GM19395 (cell line): Measurements from ENCODE around the gene AWAT1.
"Not testable (repeated sequence)": the region's sequence is repeated elsewhere in the genome, so short reads cannot be mapped to it uniquely, and the experiment has no call there.

Experiments used
- ATAC-seq: cut with Tn5 transposase; IDR thresholded peaks from one replicate; pipeline ENCODE4 v1.9.1; 2021; ENCODE audit warnings: mild to moderate bottlenecking, moderate library complexity; ENCODE audit not compliant: unreplicated experiment

The AWAT1 gene

GRCh38 chrX:70234355-70234754 is at the start of gene AWAT1:
Gene AWAT1, plus strand, starts transcription at chrX:70234655. Its CDS starts 41 bp downstream, at chrX:70234696.
- ATAC-seq = no peak

- no peak for ATAC-seq
Measured at GRCh38 chrX:70190225-70190624, 44.2 kb upstream of the AWAT1 start.

GRCh38 chrX:70196961-70197720 is 37.3 kb upstream of the AWAT1 start:
- peak; percentile 93 for ATAC-seq

GRCh38 chrX:70201732-70202131 is 32.7 kb upstream of the AWAT1 start:
- no peak for ATAC-seq

GRCh38 chrX:70208479-70208878 is 26.0 kb upstream of the AWAT1 start:
- ATAC-seq = no peak

GRCh38 chrX:70209570-70209969 is 24.9 kb upstream of the AWAT1 start:
- ATAC-seq = not testable (repeated sequence)

GRCh38 chrX:70219938-70220764 is 14.3 kb upstream of the AWAT1 start:
- no peak for ATAC-seq

GRCh38 chrX:70226048-70226447 is 8.4 kb upstream of the AWAT1 start:
- ATAC-seq = no peak

- ATAC-seq = no peak
Measured at GRCh38 chrX:70226687-70227086, 7.8 kb upstream of the AWAT1 start.

- no peak for ATAC-seq
Measured at GRCh38 chrX:70231666-70232065, 2.8 kb upstream of the AWAT1 start.

- ATAC-seq = no peak
Measured at GRCh38 chrX:70240751-70241150, 6.3 kb downstream of the AWAT1 start.

GRCh38 chrX:70241501-70241900 is 7.0 kb downstream of the AWAT1 start:
- ATAC-seq = no peak

- ATAC-seq = not testable (repeated sequence)
Measured at GRCh38 chrX:70243601-70244000, 9.1 kb downstream of the AWAT1 start.

- no peak for ATAC-seq
Measured at GRCh38 chrX:70244881-70245280, 10.4 kb downstream of the AWAT1 start.

- no peak for ATAC-seq
Measured at GRCh38 chrX:70247252-70247651, 12.8 kb downstream of the AWAT1 start.

- no peak for ATAC-seq
Measured at GRCh38 chrX:70252491-70252890, 18.0 kb downstream of the AWAT1 start.

GRCh38 chrX:70253377-70254062 is 19.1 kb downstream of the AWAT1 start:
- no peak for ATAC-seq

- ATAC-seq = no peak
Measured at GRCh38 chrX:70254063-70254400, 19.6 kb downstream of the AWAT1 start.

GRCh38 chrX:70254909-70255308 is 20.5 kb downstream of the AWAT1 start:
- no peak for ATAC-seq

- no peak for ATAC-seq
Measured at GRCh38 chrX:70255452-70255851, 21.0 kb downstream of the AWAT1 start.

- no peak for ATAC-seq
Measured at GRCh38 chrX:70257423-70258288, 23.2 kb downstream of the AWAT1 start.
